IMR-90 (cell line): Measurements from ENCODE around the gene ADGRG1. TPM values are rescaled to one million over a fixed set of nuclear protein-coding genes. Genes with fewer than 3 reads are reported as not detected.
"Not testable (repeated sequence)": the region's sequence is repeated elsewhere in the genome, so short reads cannot be mapped to it uniquely, and the experiment has no call there.

ENCODE experiments used
- ATAC-seq: fragments of 200-7000 bp; cut with Tn5 transposase; 2 replicates; pipeline ENCODE4 v1.9.1; 2020; ENCODE audit warnings: low read depth, mild to moderate bottlenecking, moderate library complexity
- BruUV-seq: library from RNA; stranded (reverse); fragments of 400-500 nt; replicated peaks from 2 replicates; lab custom pipeline; 2021; lab: Mats Ljungman, UMichigan
- CTCF ChIA-PET: fragments of 300-600 bp; formaldehyde crosslinking; extraction: SDS; loops from one replicate; lab custom pipeline; 2021; ENCODE audit warnings: antibody characterized with exemption; lab: Yijun Ruan, JAX
- POLR2A ChIA-PET: fragments of 300-600 bp; sonication (Branson Sonifier 250); formaldehyde crosslinking; loops from one replicate; lab custom pipeline; 2022; ENCODE audit warnings: antibody characterized with exemption; ENCODE audit not compliant: unreplicated experiment; lab: Charles Lee
- DNase-seq: peaks from one replicate; pipeline ENCODE4 v3.0.0; 2013
- H2AFZ ChIP-seq: replicated peaks from 2 replicates; pipeline ENCODE3; 2013; ENCODE audit warnings: low read length, mild to moderate bottlenecking; ENCODE audit not compliant: poor library complexity
- H2AK5ac ChIP-seq: 2 replicates; pipeline ENCODE4 v1.6.1; 2013; ENCODE audit warnings: low read depth, low read length, inconsistent platforms
- H2AK9ac ChIP-seq: replicated peaks from 2 replicates; pipeline ENCODE3; 2013; ENCODE audit warnings: mild to moderate bottlenecking, low read depth, low read length, moderate library complexity; ENCODE audit not compliant: poor library complexity
- H2BK120ac ChIP-seq: 2 replicates; pipeline ENCODE4 v1.6.1; 2013; ENCODE audit warnings: low read depth, low read length, inconsistent platforms
- H2BK15ac ChIP-seq: 3 replicates; pipeline ENCODE4 v1.6.1; 2013; ENCODE audit warnings: low read depth, low read length, inconsistent platforms
- H2BK20ac ChIP-seq: 2 replicates; pipeline ENCODE4 v1.6.1; 2013; ENCODE audit warnings: low read depth, mild to moderate bottlenecking, inconsistent platforms, low read length, moderate library complexity
- H2BK5ac ChIP-seq: 2 replicates; pipeline ENCODE4 v1.6.1; 2013; ENCODE audit warnings: mild to moderate bottlenecking, low read depth, low read length, inconsistent platforms; ENCODE audit not compliant: poor library complexity, severe bottlenecking
- H3K14ac ChIP-seq: replicated peaks from 2 replicates; pipeline ENCODE4 v1.6.1; 2013; ENCODE audit warnings: low read depth, low read length, inconsistent platforms
- H3K18ac ChIP-seq: 2 replicates; pipeline ENCODE4 v1.6.1; 2013; ENCODE audit warnings: low read depth, low read length, control low read depth
- H3K23ac ChIP-seq: 2 replicates; pipeline ENCODE4 v1.6.1; 2013; ENCODE audit warnings: low read depth, low read length, inconsistent platforms
- H3K27ac ChIP-seq: 2 replicates; pipeline ENCODE4 v1.5.1; 2013; ENCODE audit warnings: mild to moderate bottlenecking, control low read depth, low read length; ENCODE audit not compliant: insufficient read depth
- H3K27me3 ChIP-seq: 2 replicates; pipeline ENCODE4 v1.6.1; 2013; ENCODE audit warnings: low read length; ENCODE audit not compliant: control insufficient read depth, insufficient read depth
- H3K36me3 ChIP-seq: 2 replicates; pipeline ENCODE4 v1.6.1; 2013; ENCODE audit warnings: low read length, mixed read lengths; ENCODE audit not compliant: control insufficient read depth, insufficient read depth
- H3K4ac ChIP-seq: 2 replicates; pipeline ENCODE4 v1.6.1; 2013; ENCODE audit warnings: low read depth, low read length, inconsistent platforms
- H3K4me1 ChIP-seq: 2 replicates; pipeline ENCODE4 v1.6.1; 2013; ENCODE audit warnings: low read length, mixed read lengths; ENCODE audit not compliant: control insufficient read depth, insufficient read depth
- H3K4me2 ChIP-seq: 2 replicates; pipeline ENCODE4 v1.6.1; 2013; ENCODE audit warnings: low read depth, mild to moderate bottlenecking, control low read depth, low read length, moderate library complexity
- H3K4me3 ChIP-seq: 2 replicates; pipeline ENCODE4 v1.5.1; 2013; ENCODE audit warnings: low read depth, mild to moderate bottlenecking, control low read depth, low read length, moderate library complexity; ENCODE audit not compliant: insufficient read depth
- H3K56ac ChIP-seq: 2 replicates; pipeline ENCODE4 v1.6.1; 2013; ENCODE audit warnings: low read length, inconsistent platforms; ENCODE audit not compliant: insufficient read depth; ENCODE audit errors: extremely low read depth
- H3K79me1 ChIP-seq, 2 experiments: 2 replicates each; pipeline ENCODE4 v1.6.1; 2013; ENCODE audit warnings: low read length in 2 of 2, inconsistent platforms in 1 of 2, low read depth in 1 of 2
- H3K9ac ChIP-seq: 2 replicates; pipeline ENCODE4 v1.6.1; 2013; ENCODE audit warnings: low read depth, low read length, control low read depth
- H3K9me1 ChIP-seq: 2 replicates; pipeline ENCODE4 v1.6.1; 2013; ENCODE audit warnings: low read length, inconsistent platforms; ENCODE audit not compliant: insufficient read depth
- H3K9me3 ChIP-seq: 2 replicates; pipeline ENCODE4 v1.6.1; 2013; ENCODE audit warnings: low read length; ENCODE audit not compliant: control insufficient read depth, insufficient read depth
- H4K20me1 ChIP-seq: 2 replicates; pipeline ENCODE4 v1.6.1; 2013; ENCODE audit warnings: low read length, inconsistent platforms; ENCODE audit not compliant: insufficient read depth
- H4K5ac ChIP-seq: 2 replicates; pipeline ENCODE4 v1.6.1; 2013; ENCODE audit warnings: mild to moderate bottlenecking, low read depth, low read length, control low read depth
- H4K8ac ChIP-seq, 2 experiments: 2 replicates each; pipeline ENCODE4 v1.6.1; 2013; ENCODE audit warnings: low read depth in 2 of 2, low read length in 2 of 2, control low read depth in 1 of 2, inconsistent platforms in 1 of 2
- H4K91ac ChIP-seq: 2 replicates; pipeline ENCODE4 v1.6.1; 2013; ENCODE audit warnings: low read depth, low read length, inconsistent platforms; ENCODE audit not compliant: insufficient read depth
- BHLHE40 ChIP-seq: fragments of 150-350 bp; IDR thresholded peaks from 2 replicates; pipeline ENCODE4 v1.6.1; 2016; ENCODE audit warnings: mild to moderate bottlenecking, low read depth, low read length
- POLR2A ChIP-seq: IDR thresholded peaks from 2 replicates; pipeline ENCODE4 v1.6.1; 2012; ENCODE audit warnings: mild to moderate bottlenecking, low read depth, low read length
- RAD21 ChIP-seq: IDR thresholded peaks from 2 replicates; pipeline ENCODE4 v1.6.1; 2012; ENCODE audit warnings: low read length, improper control_type of control experiment
- RFX5 ChIP-seq: IDR thresholded peaks from 2 replicates; pipeline ENCODE4 v1.8.0; 2012; ENCODE audit warnings: low read depth, mild to moderate bottlenecking, low read length, moderate library complexity
- WGBS, 2 experiments: methylation state at CpG; one replicate each; pipeline versions ENCODE4 v1.1.5 to v1.1.7; 2013; ENCODE audit warnings: missing lambda C conversion rate in 2 of 2; ENCODE audit not compliant: insufficient read length in 1 of 2; ENCODE audit errors: extremely low coverage in 2 of 2; 5-methylcytosine and 5-hydroxymethylcytosine counted together
- dilution Hi-C: fragments of 300-500 bp; cut with HindIII; formaldehyde crosslinking; loops from one replicate; pipeline ENCODE4 v1.14.3; 2018; ENCODE audit warnings: low sequenced_read_pairs; ENCODE audit not compliant: unreplicated experiment
- in situ Hi-C: fragments of 300-500 bp; cut with MboI; formaldehyde crosslinking; loops from 3 replicates; pipeline ENCODE4 v1.14.3; 2019; ENCODE audit warnings: low sequenced_read_pairs, inconsistent platforms, mixed read lengths
- intact Hi-C: fragments of 100-400 bp; cut with micrococcal nuclease; formaldehyde crosslinking; loops from 2 replicates; pipeline ENCODE4 v1.10.0; 2022
- polyA plus RNA-seq, 3 experiments: library from polyadenylated mRNA; depleted of rRNA; stranded (reverse); fragments of >200 nt; gene quantifications; 2 replicates each; pipeline ENCODE4 v1.2.3, GENCODE V29; 2012; ENCODE audit warnings: low replicate concordance in 1 of 3
- total RNA-seq: library from RNA; depleted of rRNA; stranded (reverse); fragments of >200 nt; gene quantifications from 2 replicates; pipeline ENCODE4 v1.2.3, GENCODE V29; 2012

The ADGRG1 gene
- total and polyA plus RNA-seq, 2 of the 4 experiments (the other 2 are of a cell fraction), result 0.90 to 8.4 TPM

DNA sequence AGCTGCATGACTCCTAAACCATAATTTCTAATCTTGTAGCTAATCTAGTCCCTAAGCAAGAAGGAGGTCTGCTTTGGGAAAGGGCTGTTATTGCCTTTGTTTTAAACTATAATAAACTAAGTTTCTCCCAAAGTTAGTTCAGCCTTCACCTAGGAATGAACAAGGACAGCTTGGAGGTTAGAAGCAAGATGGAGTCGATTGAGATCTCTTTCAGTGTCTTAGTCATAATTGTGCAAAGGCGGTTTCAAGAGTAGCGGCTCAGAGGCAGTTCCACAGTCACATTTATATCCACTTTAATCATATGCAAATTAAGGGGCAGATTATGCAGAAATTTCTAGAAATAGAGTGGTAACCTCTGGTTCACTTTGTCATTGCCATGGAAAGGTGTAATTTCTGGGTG lies 83.6 kb downstream of the ADGRG1 start:
- WGBS, 2 experiments, result no CpG with 5 or more reads among the region's 3 CpGs
- Histone ChIP-seq H3K23ac (no peak overlapping the region), H2BK5ac (no peak overlapping the region), H2BK20ac (no peak overlapping the region), H3K4me1 (no peaks in the 10 kb centered on the region), H4K5ac (no peak overlapping the region), H2AK5ac (no peak overlapping the region), H4K8ac (no peak overlapping the region), H3K56ac (no peak overlapping the region), H3K9me1 (no peaks in the 10 kb centered on the region), H4K91ac (no peak overlapping the region), H3K4ac (no peak overlapping the region), H3K14ac (no peak overlapping the region), H3K9me3 (no peaks in the 10 kb centered on the region), H2BK15ac (no peak overlapping the region), H3K4me2 (no peak overlapping the region), H3K9ac (no peak overlapping the region), H2AFZ (no peak overlapping the region), H3K4me3 (no peak overlapping the region), H3K27me3 (peaks cover 45% of the 10 kb centered on the region), H3K36me3 (no peaks in the 10 kb centered on the region), H2BK120ac (no peak overlapping the region), H3K18ac (no peak overlapping the region), H3K27ac (no peak overlapping the region), H3K79me1 (no peaks in the 10 kb centered on the region), H2AK9ac (no peak overlapping the region), H4K20me1 (no peaks in the 10 kb centered on the region)
- dilution Hi-C loops (no loop called here), intact Hi-C loops (no loop called here), in situ Hi-C loops (no loop called here)
- TF ChIP-seq RFX5 (no peak), POLR2A (no peak), BHLHE40 (no peak), RAD21 (no peak)
- BruUV-seq, result no TSS peak
- CTCF ChIA-PET, result interaction anchor here (0.8 kb wide), 1 partner anchor 13 kb away, joined by 3 read pairs; no protein-coding TSS in a partner anchor
- DNase-seq (no peak), ATAC-seq (no peak)
- POLR2A ChIA-PET, result no interaction called here

DNA sequence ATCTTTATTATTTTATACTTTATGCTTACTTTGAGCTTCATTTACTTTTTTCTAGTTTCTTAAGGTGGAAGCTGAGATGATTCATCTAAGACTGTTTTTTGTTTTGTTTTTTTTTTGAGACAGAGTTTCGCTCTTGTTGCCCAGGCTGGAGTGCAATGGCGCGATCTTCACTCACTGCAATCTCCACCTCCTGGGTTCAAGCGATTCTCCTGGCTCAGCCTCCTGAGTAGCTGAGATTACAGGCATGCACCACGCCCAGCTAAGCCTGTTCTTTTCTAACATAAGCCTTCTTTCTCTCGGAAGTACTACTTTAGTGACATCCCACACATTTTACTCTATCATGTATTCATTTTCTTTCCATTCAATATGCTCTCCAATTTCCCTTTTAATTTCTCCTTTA lies 84.1 kb downstream of the ADGRG1 start:
- dilution Hi-C loops, result not testable (repeated sequence)

More for the DNA sequence above, 84.1 kb downstream of the ADGRG1 start:
- H3K36me3 ChIP-seq, H2AK9ac ChIP-seq, BruUV-seq, DNase-seq, ATAC-seq, H2BK5ac ChIP-seq, H2BK15ac ChIP-seq, H3K27ac ChIP-seq, H4K91ac ChIP-seq, H3K79me1 ChIP-seq, H3K4ac ChIP-seq, H2BK20ac ChIP-seq, H3K9me1 ChIP-seq, intact Hi-C loops, H3K9ac ChIP-seq, H2BK120ac ChIP-seq, H4K8ac ChIP-seq, H3K14ac ChIP-seq, H3K56ac ChIP-seq, H4K20me1 ChIP-seq, H2AK5ac ChIP-seq, H3K18ac ChIP-seq, H3K9me3 ChIP-seq, H3K23ac ChIP-seq, H3K4me1 ChIP-seq, H3K4me2 ChIP-seq, POLR2A ChIA-PET, in situ Hi-C loops, H2AFZ ChIP-seq, H3K4me3 ChIP-seq, H4K5ac ChIP-seq: not testable (repeated sequence)
- peaks cover 42% of the 10 kb centered on the region for H3K27me3 ChIP-seq
- 76% methylated on average over 4 of the region's 6 CpGs; no CpG with 5 or more reads in 1 of the 2 experiments for WGBS, 2 experiments
- CTCF ChIA-PET, result interaction anchor here (0.8 kb wide), 1 partner anchor 13 kb away, joined by 3 read pairs; no protein-coding TSS in a partner anchor
